ENCODE results near the gene MOB1B. TPM values are rescaled to one million over a fixed set of nuclear protein-coding genes. Genes with fewer than 3 reads are reported as not detected.

Gene MOB1B
- total RNA-seq, 2 donors from 2014 or later: 7.7 to 14.0 TPM

GRCh38 chr4:70868778-70869177 is 33.4 kb upstream of the MOB1B start:
- TF ChIP-seq CTCF (IDR thresholded peaks at IDR 0.05): no peak
- DNase-seq (ENCODE audit: low spot score): no peak
- Histone ChIP-seq H3K4me1 (no peaks in the 10 kb centered on the region), H3K27ac (no peak overlapping the region), H3K36me3 (no peaks in the 10 kb centered on the region), H3K9me3 (no peaks in the 10 kb centered on the region), H3K27me3 (no peaks in the 10 kb centered on the region), H3K4me3 (no peak overlapping the region)

DNA sequence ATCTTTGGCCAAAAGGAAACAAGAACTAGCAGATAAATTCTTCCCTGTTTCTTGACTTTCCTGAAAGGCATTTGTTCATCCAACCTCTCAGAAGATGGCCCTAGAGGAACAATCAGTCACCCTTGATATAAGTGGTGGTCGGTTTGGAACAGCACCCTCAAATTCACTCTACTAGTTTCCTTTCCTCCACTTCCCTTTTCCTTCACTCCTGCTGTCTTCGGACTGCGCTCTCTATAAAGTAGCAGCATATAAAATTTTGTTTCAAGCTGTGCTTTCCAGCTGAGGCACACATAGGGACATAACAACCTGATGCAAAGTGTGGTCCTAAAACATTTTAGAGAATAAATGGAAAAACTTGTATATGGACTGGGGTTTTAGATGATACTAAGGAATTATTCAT is 29.0 kb upstream of the MOB1B start:
- H3K4me1 ChIP-seq: no peaks in the 10 kb centered on the region
- no peak for TF ChIP-seq CTCF (IDR thresholded peaks at IDR 0.05)
- no peak overlapping the region for H3K27ac ChIP-seq
- H3K9me3 ChIP-seq: no peaks in the 10 kb centered on the region
- no peak overlapping the region for H3K4me3 ChIP-seq
- H3K27me3 ChIP-seq: no peaks in the 10 kb centered on the region
- H3K36me3 ChIP-seq: no peaks in the 10 kb centered on the region
- DNase-seq (ENCODE audit: low spot score): no peak

GRCh38 chr4:70874268-70875156 is 27.7 kb upstream of the MOB1B start:
- Histone ChIP-seq H3K4me1 (no peaks in the 10 kb centered on the region), H3K36me3 (no peaks in the 10 kb centered on the region), H3K27ac (no peak overlapping the region), H3K4me3 (no peak overlapping the region), H3K9me3 (no peaks in the 10 kb centered on the region), H3K27me3 (no peaks in the 10 kb centered on the region)
- no peak for DNase-seq (ENCODE audit: low spot score)
- TF ChIP-seq CTCF (IDR thresholded peaks at IDR 0.05): no peak

- Histone ChIP-seq H3K4me3 (no peak overlapping the region), H3K9me3 (no peaks in the 10 kb centered on the region), H3K36me3 (no peaks in the 10 kb centered on the region), H3K4me1 (no peaks in the 10 kb centered on the region), H3K27me3 (no peaks in the 10 kb centered on the region), H3K27ac (no peak overlapping the region)
- no peak for TF ChIP-seq CTCF (IDR thresholded peaks at IDR 0.05)
- DNase-seq (ENCODE audit: low spot score): no peak
Observed at GRCh38 chr4:70877556-70877955, 24.6 kb upstream of the MOB1B start.

DNA sequence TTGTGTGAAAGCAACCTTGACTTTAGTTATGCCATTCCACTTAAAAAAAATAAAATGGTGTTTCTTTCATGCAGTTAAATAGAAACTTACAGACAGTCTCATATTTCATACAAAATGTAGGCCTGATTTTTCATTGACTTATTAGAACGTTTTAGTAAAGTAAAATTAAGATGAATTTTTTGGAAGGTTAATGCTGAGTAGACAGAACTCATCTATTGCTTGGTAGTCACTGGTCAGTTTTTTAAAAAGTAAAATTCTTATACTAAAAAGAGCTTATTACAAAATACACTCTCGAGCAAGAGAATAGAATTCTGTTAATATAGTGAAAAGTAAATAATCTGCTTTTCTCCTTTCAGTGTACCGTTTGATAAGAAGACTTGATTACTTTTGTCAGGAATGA is 21.4 kb upstream of the MOB1B start:
- Histone ChIP-seq H3K36me3 (no peaks in the 10 kb centered on the region), H3K4me3 (no peak overlapping the region), H3K4me1 (no peaks in the 10 kb centered on the region), H3K9me3 (no peaks in the 10 kb centered on the region), H3K27me3 (no peaks in the 10 kb centered on the region), H3K27ac (no peak overlapping the region)
- no peak for DNase-seq (ENCODE audit: low spot score)
- TF ChIP-seq CTCF (IDR thresholded peaks at IDR 0.05): no peak

DNA sequence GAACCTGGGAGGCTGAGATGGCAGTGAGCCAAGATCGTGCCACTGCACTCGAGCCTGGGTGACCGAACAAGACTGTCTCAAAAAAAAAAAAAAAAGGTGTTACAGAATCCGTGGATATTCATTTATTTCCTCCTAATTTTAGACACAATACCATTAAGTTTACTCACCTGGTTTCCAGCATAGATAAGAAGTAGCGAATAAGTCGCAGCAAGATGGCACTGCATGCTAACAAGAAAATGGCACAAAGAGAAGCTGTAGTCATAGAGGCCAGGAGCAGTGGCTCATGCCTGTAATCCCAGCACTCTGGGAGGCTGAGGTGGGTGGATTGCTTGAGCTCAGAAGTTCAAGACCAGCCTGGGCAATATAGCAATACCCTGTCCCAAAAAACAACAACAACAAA is 17.0 kb upstream of the MOB1B start:
- no peak for DNase-seq (ENCODE audit: low spot score)
- Histone ChIP-seq H3K27me3 (no peaks in the 10 kb centered on the region), H3K4me3 (no peak overlapping the region), H3K9me3 (no peaks in the 10 kb centered on the region), H3K4me1 (no peaks in the 10 kb centered on the region), H3K27ac (no peak overlapping the region), H3K36me3 (no peaks in the 10 kb centered on the region)
- TF ChIP-seq CTCF (IDR thresholded peaks at IDR 0.05): no peak
